A549 treated with AZD2906 at 1 μM for 4 hours (cell line): Measurements from ENCODE around the gene LCE3A. TPM values are rescaled to one million over a fixed set of nuclear protein-coding genes. Genes with fewer than 3 reads are reported as not detected.

Experiments used
- total RNA-seq: library from RNA; stranded (reverse); fragments of 200-300 nt; extraction: Qiagen RNA extraction; gene quantifications from 5 replicates; pipeline ENCODE4 v1.2.3, GENCODE V29; 2022

Gene LCE3A, protein sequence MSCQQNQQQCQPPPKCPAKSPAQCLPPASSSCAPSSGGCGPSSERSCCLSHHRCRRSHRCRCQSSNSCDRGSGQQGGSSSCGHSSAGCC
- not detected in 5 replicates for total RNA-seq

DNA sequence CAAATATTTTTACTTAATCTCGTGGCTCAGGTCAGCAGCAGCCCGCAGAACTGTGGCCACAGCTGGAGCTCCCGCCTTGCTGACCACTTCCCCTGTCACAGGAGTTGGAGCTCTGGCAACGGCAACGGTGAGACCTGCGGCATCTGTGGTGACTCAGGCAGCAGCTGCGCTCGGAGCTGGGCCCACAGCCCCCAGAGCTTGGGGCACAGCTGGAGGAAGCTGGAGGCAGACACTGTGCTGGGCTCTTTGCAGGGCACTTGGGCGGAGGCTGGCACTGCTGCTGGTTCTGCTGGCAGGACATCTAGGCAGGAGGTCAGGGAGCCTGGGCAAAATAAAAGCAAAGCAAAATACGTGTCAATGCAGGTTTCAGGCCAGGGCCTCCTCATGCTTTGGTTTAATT lies at the start of gene LCE3A:
Gene LCE3A (minus strand): TSS at position 301 of the 400 bp plus-strand sequence. CDS start 0 bp downstream, at position 301.

DNA sequence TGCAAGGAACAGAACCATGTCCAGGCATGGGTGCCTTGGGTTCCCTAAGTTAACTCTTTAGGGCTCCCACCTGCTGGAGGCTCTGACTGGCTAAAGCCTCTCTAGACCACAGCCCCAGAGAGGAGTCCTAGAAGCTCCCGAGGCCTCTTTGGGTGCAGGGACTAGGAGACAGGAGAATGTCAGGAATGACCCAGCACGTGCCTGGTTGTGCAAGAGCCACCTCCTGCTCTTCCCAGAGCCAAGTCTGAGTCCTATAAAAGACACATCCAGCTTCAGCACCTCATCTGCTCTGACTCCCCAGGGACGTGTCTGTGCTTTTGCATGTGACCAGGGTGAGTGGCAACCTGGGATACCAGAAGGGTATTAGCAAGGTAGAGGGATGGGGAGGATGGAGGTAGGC lies 40.2 kb upstream of the LCE3A start, which contains the start of gene LCE2D:
Gene LCE2D (plus strand): TSS at position 283 of the 400 bp plus-strand sequence. CDS start 726 bp downstream, outside the sequence.

DNA sequence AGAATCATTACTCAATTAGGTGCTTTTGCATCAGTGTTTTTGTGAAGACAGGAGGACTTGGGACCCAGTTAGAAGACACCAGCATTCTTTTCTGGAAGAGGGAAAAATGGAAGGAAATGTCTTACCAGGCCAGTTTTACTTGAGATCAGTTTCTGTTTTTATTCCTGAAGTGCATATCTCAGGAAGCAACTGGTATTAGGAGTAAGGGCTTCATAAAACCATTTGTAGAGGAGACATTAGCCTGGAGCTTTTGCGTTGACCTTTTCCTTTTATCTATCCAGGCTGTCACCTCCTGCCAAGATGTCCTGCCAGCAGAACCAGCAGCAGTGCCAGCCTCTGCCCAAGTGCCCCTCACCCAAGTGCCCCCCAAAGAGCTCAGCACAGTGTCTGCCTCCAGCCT lies 9.4 kb downstream of the LCE3A start, which contains the start of gene LCE3B:
Gene LCE3B (plus strand): TSS at position 301 of the 400 bp plus-strand sequence. CDS start 0 bp downstream, at position 301.

DNA sequence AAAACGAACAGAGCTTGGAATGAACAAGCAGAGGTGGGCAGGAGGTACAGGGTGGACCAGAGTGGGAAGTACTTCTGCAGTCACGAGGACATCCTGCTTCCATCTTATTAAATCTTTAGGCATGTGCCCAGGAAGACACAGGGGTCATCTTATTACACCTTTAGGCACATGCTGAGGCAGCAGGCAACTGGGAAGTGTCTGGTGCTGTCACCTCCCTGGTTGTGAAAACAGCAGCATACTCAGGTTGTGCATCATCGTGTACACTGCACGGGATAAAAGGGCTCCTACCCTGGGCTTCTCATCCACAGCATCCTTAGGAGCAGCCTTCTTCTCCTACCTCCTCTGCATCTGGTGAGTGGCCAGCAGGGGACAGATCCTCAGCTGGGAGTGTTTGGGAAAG lies 23.0 kb downstream of the LCE3A start, which contains the start of gene LCE3C:
Gene LCE3C (plus strand): TSS at position 301 of the 400 bp plus-strand sequence. CDS start 498 bp downstream, outside the sequence.

DNA sequence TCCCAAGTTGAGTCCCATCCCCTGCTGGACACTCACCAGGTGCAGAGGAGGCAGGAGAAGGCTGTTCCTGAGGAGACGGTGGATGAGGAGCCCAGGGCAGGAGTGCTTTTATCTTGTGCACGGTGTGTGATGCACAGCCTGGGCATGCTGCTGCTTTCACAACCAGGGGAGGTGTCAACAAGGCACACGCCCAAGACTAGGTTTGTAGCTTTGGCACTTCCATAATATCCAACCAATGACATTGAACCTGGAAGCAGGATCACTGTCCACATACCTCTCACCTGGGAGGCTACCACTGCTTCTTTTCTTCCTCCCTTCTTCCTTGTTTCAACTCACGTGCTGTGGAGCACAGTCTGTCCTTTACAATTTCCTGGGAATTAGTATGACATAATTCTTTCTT lies 42.5 kb downstream of the LCE3A start, which contains the start of gene LCE3D:
Gene LCE3D (minus strand): TSS at position 84 of the 400 bp plus-strand sequence. CDS start 580 bp downstream, outside the sequence.

Other genes with a start within 250 kb of the LCE3A start
- gene CRNN, start 208.8 kb downstream of the LCE3A start, total RNA-seq, result not detected in 5 replicates
- not detected in 5 replicates for gene LCE5A, start 112.3 kb downstream of the LCE3A start, total RNA-seq
- gene CRCT1, start 108.6 kb downstream of the LCE3A start, total RNA-seq, result 0.27 to 0.84 TPM (median 0.45 TPM) in 5 replicates
- gene LCE3E, start 56.3 kb downstream of the LCE3A start, total RNA-seq, result 0.12 to 0.24 TPM (median 0.20 TPM) in 4 of 5 replicates, not detected in the other
- gene LCE3D, start 42.6 kb downstream of the LCE3A start, total RNA-seq, result 2.8 to 4.4 TPM (median 3.1 TPM) in 5 replicates
- gene LCE3C, start 22.9 kb downstream of the LCE3A start, total RNA-seq, result not detected in 5 replicates
- not detected in 5 replicates for gene LCE3B, start 9.3 kb downstream of the LCE3A start, total RNA-seq
- gene LCE2D, start 40.3 kb upstream of the LCE3A start, total RNA-seq, result not detected in 5 replicates
- gene LCE2C, start 52.2 kb upstream of the LCE3A start, total RNA-seq, result not detected in 5 replicates
- gene LCE2B, start 63.0 kb upstream of the LCE3A start, total RNA-seq, result not detected in 5 replicates
- gene LCE2A, start 75.2 kb upstream of the LCE3A start, total RNA-seq, result not detected in 5 replicates
- not detected in 5 replicates for gene LCE4A, start 85.1 kb upstream of the LCE3A start, total RNA-seq
- not detected in 5 replicates for gene KPRP, start 134.9 kb upstream of the LCE3A start, total RNA-seq
- not detected in 5 replicates for gene LCE1F, start 152.0 kb upstream of the LCE3A start, total RNA-seq
- 0.32 TPM in 1 of 5 replicates, not detected in the others for gene LCE1E, start 163.2 kb upstream of the LCE3A start, total RNA-seq
- gene LCE1D, start 173.6 kb upstream of the LCE3A start, total RNA-seq, result not detected in 5 replicates
- gene LCE1C, start 183.5 kb upstream of the LCE3A start, total RNA-seq, result 0.22 TPM in 1 of 5 replicates, not detected in the others
- 0.06 to 0.10 TPM (median 0.08 TPM) in 3 of 5 replicates, not detected in the others for gene LCE1B, start 188.9 kb upstream of the LCE3A start, total RNA-seq
- not detected in 5 replicates for gene LCE1A, start 204.4 kb upstream of the LCE3A start, total RNA-seq
- gene LCE6A, start 219.8 kb upstream of the LCE3A start, total RNA-seq, result not detected in 5 replicates
- gene LCE7A, start 236.9 kb upstream of the LCE3A start, total RNA-seq, result not detected in 5 replicates